GM18502 (cell line): ENCODE data around the gene SNAI1.
A peak's percentile ranks its signal among the peaks of the same experiment; 100 is the strongest.
"Not testable (repeated sequence)": the region's sequence is repeated elsewhere in the genome, so short reads cannot be mapped to it uniquely, and the experiment has no call there.

Experiments used
- ATAC-seq: cut with Tn5 transposase; IDR thresholded peaks from one replicate; pipeline ENCODE4 v1.9.1; 2021; ENCODE audit warnings: mild to moderate bottlenecking; ENCODE audit not compliant: unreplicated experiment, poor library complexity

SNAI1 gene

DNA sequence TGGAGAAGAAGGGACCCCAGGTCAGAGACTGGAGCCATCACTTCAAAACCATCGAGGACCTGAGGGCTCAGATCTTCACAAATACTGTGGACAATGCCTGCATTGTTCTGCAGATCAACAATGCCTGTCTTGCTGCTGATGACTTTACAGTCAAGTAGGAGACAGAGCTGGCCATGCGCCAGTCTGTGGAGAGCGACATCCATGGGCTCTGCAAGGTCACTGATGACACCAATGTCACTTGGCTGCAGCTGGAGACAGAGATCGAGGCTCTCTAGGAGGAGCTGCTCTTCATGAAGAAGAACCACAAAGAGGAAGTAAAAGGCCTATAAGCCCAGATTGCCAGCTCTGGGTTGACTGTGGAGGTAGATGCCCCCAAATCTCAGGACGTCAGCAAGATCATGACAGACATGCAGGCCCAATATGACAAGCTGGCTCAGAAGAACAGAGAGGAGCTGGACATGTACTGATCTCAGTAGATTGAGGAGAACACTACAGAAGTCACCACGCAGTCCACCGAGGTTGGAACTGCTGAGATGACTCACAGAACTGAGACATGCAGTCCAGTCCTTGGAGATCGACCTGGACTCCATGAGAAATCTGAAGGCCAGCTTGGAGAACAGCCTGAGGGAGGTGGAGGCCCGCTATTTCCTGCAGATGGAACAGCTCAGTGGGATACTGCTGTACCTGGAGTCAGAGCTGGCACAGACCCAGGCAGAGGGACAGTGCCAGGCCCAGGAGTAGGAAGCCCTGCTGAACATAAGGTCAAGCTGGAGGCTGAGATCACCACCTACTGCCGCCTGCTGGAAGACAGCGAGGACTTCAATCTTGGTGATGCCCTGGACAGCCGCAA is 25.5 kb upstream of the SNAI1 start:
- ATAC-seq = not testable (repeated sequence)

- ATAC-seq = no peak
These were observed 21.4 kb upstream of the SNAI1 start for GRCh38 chr20:49961413-49961812.

- ATAC-seq = no peak
These were observed 17.6 kb upstream of the SNAI1 start for GRCh38 chr20:49964964-49965780.

DNA sequence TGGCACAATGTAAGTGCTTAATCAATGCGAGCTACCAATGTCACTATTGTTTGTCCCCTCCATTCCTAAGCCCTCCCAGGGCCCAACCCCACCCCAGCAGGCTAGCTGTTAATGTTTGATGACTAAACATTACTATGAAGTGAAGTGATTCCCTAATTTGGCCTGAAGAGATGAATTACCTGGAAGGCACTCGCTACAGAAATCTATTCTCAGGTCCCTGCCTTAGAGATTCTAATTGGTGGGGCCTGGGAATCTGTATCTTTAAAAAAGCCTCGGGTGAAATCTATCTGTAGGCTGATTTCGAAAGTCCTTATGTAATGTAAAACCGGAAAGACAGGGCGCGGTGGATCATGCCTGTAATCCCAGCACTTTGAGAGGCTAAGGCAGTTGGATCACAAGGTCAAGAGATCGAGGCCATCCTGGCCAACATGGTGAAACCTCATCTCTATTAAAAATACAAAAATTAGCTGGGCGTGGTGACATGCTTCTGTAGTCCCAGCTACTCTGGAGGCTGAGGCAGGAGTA is 16.9 kb upstream of the SNAI1 start:
- no peak for ATAC-seq

GRCh38 chr20:49966861-49967260 is 15.9 kb upstream of the SNAI1 start:
- no peak for ATAC-seq

DNA sequence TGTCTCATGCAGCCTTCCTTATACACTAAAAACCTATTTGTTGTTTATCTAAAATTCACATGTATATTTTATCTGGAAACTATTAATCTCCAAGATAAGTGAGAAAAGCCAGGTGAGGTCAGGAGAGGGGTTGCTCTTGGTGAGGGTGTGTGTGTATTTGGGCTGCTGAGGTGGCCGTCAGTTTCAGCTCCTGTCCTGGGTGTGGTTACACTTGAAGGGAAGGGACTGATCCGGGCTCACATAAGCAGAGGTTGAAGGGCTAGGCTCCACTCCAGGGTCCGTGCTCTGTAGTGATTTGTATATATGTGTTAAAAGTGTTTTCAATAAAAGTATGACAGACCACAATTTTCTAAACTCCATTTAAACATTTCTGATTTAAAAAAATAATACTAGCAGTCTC is 13.5 kb upstream of the SNAI1 start:
- ATAC-seq = no peak

DNA sequence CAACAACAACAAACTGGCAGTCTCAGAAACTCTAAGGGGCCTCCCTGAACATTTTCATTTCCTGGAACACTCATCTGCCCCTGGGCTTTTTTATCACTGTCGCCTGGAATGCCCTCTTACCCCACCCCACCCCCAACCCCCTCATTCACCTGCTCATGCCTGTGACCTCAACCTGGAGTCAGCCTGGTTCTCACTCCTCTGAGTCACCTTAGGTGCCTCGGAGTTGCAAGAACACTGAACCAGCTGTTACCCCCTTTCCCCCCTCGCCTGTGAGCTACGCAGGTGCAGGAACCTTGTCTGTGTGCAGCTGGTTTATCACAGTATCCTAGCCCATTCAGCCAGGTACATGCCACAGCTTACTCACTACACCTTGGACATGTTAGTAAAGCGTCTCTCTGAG is 12.8 kb upstream of the SNAI1 start:
- no peak for ATAC-seq

DNA sequence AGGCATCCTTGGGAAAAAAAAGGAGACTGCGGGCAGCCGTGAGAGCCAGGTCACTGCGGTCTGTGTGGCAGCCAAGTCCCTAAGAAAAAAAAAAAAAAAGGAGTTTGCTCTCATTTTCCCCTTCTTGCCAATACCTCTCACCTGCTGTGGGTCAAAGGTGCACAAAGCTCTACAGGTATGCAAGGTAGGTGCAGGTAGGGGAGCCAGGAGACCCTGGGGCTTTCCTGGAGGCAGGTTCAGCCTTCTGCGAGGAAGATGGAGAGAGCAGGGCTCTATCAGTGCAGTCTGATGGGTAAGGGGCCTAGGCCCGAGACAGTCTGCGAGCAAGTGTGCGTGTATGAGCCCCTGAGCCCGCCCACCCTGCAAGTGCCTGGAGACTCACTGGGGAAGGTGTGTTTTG is 12.3 kb upstream of the SNAI1 start:
- no peak for ATAC-seq

- no peak for ATAC-seq
These were observed 8.8 kb upstream of the SNAI1 start for GRCh38 chr20:49973981-49974380.

DNA sequence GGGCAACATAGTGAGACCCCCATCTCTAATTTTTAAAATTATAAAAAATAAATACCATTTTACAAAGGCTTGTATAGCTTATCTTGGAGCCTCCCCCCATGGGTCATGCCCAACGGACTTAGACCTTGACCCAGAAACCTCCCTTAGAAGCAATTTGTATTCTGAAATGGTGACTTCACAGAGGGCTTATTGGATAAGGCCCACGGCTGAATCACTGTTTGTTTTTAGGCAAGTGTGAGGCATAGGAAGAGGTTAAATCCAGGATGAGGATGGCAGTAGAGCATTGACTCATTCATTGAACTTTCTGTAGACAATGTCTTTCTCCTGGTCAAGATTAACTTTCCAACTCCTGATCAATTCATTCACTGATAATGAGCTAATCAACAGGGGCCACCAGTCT is 6.2 kb upstream of the SNAI1 start:
- no peak for ATAC-seq

DNA sequence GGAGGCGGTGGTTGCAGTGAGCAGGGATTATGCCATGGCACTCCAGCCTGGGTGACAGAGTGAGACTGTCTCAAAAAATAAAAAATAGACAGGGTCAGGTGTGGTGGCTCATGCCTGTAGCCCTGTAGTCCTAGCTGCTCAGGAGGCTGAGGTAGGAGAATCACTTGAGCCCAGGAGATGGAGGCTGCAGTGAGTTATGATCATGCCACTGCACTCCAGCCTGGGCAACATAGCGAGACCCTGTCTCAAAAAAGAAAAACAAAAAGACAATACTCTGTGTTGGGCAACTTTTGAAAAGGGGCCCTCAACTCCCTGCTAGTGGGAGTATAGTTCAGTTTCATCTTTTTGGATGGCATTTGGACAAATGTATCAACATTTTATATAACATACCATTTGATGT is 5.0 kb upstream of the SNAI1 start:
- not testable (repeated sequence) for ATAC-seq

DNA sequence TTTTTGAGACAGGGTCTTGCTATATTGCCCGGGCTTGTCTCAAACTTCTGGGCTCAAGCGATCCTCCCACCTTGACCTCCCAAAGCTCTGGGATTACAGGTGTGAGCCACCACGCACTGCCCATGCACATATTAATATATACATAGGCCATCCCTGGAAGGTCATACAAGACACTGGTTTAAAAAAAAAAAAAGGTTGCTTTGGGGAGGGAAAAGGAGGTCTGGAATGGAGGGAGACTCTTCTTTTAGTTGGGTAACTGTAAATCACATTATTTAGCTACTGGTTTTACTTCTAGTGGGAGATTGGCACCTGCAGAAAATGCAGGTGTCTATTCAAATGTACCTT is 4.1 kb upstream of the SNAI1 start:
- no peak for ATAC-seq

DNA sequence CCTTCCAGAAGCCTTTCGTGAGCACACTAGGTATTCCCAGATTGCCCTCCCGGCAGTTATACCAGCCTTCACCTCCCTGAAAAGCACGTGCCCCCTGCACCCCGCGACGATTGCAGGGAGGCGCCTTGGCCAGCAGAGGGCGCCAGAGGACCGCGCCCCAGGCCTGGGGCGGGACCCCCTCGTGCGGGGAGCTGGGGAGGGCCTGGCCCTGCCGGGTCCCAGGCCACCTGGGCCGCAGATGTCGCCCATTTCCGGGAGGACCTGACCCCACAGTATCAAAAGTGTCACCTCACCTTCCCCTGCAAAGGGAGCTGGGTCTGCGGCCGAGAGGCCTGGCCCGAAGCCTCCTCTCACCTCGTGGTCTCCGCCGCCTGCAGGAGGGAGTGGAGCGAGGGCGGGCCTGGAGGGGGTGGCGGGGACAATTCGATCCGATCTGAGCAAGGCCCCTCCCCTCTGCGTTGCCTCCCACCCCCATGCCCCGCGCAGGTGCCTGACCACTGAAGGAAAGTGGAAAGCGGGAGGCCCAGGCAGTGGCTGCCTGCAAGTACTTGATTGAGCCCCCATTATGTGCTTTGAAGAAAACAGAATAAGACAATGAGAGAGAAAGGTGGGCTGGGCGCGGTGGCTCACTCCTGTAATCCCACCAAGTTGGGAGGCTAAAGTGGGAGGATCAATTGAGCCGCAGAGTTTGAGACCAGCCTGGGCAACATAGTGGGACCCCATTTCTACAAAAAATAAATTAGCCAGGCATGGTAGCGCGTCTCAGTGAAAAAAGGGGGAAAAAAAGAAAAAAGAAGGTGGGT is 3.5 kb upstream of the SNAI1 start:
- no peak for ATAC-seq

DNA sequence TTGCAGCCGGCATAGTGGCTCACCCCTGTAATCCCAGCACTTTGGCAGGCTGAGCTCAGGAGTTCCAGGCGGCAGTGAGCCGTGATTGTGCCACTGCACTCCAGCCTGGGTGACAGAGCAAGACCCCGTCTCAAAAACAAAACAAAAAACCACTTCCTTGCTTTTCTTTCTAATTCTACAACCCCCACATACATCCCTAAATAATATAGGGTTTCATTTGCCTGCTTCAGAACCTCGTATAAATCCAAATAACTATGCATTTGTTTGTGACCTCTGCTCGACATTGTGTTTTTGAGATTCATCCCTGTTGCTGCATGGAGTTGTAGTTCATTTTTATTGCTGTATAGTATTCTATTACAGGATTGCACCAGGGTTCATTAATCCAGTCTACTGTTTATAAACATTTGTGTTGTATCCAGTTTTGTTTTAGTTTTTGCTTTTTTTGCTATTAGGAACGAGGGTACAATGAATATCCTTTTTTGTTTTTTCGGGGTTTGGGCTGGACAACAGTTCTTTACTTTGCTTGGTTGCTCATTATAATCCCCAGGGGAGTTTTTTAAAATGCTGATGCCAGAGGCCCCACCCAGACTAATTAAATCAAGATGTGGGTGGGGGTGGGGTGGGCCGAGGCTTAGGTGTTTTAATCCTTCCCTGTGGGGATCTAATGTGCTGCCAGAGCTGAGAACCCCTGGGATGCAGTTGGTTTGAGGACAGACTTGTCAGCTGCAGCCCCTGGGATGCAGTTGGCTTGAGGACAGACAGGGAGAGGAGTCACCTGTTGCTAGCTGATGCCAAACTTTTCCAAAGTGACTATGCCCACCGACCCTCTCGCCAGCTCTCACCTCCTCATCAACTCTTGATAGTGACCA is 2.4 kb upstream of the SNAI1 start:
- no peak for ATAC-seq

DNA sequence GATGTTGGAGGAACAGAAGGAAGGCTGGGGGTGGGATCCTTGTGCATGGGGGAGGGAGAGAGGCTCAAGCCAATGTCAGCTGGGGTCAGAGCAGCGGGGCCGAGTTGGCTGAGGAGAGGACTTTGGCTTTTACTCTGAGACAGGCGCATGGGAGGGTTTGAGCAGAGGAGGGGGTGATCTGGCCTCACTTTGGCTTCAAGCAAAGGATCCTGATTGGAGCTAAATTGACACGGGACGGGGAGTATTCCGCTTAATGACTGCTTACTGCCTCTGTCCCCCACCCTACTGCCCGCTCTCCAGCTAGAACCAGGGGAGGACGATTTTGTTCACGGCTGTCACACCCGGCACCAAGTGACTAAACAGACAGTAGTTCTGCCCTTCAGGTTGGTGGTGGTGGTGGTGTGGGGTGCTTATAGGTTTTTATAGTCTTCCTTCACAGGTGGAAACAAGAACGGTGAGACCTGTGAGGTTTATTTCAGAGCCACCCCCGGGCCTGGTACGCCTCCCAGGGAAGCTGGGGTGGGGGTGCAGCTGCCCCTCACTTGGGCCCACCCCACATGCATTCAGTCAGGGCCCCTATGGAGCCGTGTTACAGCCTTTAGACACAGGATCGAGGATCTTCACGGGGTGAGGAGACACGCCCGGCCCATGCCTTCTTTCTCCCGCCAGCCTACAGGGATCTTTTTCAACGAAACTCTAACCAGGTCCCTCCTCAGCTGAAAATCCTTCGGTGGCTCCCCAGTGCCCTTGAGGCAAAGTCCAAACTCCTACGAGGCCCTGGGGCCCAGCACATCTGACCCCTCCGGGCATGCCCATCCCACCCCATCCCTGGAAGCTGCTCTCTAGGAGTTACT is 1.3 kb upstream of the SNAI1 start:
- no peak for ATAC-seq

- no peak for ATAC-seq
These were observed 771 bp upstream of the SNAI1 start for GRCh38 chr20:49982072-49982345.

DNA sequence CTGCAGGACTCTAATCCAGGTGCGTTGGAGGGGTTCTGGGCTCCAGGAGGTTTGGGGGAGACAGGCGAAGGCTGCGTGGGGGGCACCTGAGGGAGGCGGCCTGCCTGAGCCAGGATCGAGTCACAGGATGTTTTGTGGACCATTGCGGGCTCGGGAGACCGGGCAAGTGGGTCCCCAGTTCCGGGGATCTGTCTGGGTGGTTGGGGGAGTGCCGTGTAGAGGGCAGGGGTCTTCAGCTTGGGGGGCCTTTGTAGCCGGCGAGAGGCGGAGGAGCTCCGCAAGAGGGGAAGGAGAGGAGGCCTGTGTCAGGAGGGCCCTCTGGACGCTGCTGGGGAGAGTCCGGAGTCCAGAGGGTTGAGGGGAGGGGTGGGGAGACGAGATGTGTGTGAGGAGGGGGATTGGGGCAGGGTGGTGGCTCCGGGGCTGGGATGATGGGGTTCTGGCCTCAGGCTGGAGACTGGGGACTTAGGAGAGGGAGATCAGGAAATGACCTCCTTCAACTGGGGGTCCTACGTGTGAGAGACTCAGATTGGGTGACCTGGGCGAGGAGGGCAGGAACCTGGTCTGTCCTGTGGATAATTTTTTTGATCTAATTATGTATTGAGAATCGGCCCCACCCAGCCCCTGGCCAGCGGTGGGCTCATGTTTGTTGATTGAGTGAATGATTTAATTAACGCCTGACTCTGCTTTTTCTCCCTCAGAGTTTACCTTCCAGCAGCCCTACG is 505 bp downstream of the SNAI1 start:
- peak; percentile 13 for ATAC-seq

DNA sequence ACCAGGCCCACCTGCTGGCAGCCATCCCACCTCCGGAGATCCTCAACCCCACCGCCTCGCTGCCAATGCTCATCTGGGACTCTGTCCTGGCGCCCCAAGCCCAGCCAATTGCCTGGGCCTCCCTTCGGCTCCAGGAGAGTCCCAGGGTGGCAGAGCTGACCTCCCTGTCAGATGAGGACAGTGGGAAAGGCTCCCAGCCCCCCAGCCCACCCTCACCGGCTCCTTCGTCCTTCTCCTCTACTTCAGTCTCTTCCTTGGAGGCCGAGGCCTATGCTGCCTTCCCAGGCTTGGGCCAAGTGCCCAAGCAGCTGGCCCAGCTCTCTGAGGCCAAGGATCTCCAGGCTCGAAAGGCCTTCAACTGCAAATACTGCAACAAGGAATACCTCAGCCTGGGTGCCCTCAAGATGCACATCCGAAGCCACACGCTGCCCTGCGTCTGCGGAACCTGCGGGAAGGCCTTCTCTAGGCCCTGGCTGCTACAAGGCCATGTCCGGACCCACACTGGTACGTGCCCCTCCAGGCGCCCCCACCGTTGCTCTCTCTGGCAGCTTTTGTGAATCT is 1.1 kb downstream of the SNAI1 start:
- ATAC-seq = no peak
